NT2/D1 (cell line): ENCODE measurements around the gene UPB1.

Experiments used
- SUZ12 ChIP-seq: IDR thresholded peaks from 2 replicates; pipeline ENCODE4 v1.6.1; 2011; ENCODE audit not compliant: insufficient read length, insufficient read depth; ENCODE audit errors: extremely low read depth
- YY1 ChIP-seq: IDR thresholded peaks from 2 replicates; pipeline ENCODE4 v1.6.1; 2011; ENCODE audit not compliant: insufficient read length, insufficient read depth
- ZNF274 ChIP-seq: IDR thresholded peaks from 2 replicates; pipeline ENCODE4 v1.6.1; 2011; ENCODE audit warnings: mild to moderate bottlenecking, low read depth, low read length

GRCh38 chr22:24543185-24543601 is 48.1 kb downstream of the UPB1 start:
- TF ChIP-seq SUZ12 (no peak), YY1 (no peak), ZNF274 (no peak)
